Frontal cortex (tissue), 4 donors: Measurements from ENCODE around the gene NBPF4. TPM values are rescaled to one million over a fixed set of nuclear protein-coding genes. Genes with fewer than 3 reads are reported as not detected.
A peak's percentile ranks its signal among the peaks of the same experiment; 100 is the strongest.
"Not testable (repeated sequence)": the region's sequence is repeated elsewhere in the genome, so short reads cannot be mapped to it uniquely, and the experiment has no call there.

Experiments used
- DNase-seq, 2 donors: peaks; one replicate each; pipeline ENCODE4 v3.0.0; 2012; ENCODE audit warnings: low spot score in 2 of 2
- FAIRE-seq: peaks from 2 replicates; lab custom pipeline; 2012; peaks lifted over from hg19 to GRCh38; lab: Jason Lieb, UNC
- total RNA-seq: library from RNA; depleted of rRNA; stranded (reverse); fragments of >200 nt; gene quantifications from one replicate; pipeline ENCODE4 v1.2.3, GENCODE V29; 2014
- donor health status: control.
- donor health status: control.
- donor health status: control.

Gene NBPF4
- not detected for total RNA-seq

- not testable (repeated sequence) for DNase-seq, FAIRE-seq
These were observed at the start of gene NBPF4 for GRCh38 chr1:108243976-108244375. Gene NBPF4 (minus strand): TSS chr1:108244076. CDS start chr1:108243761, 315 bp downstream.

- not testable (repeated sequence) for DNase-seq, FAIRE-seq
These were observed 38.8 kb upstream of the NBPF4 start for GRCh38 chr1:108282528-108283257.

- FAIRE-seq = not testable (repeated sequence)
These were observed 28.8 kb upstream of the NBPF4 start for GRCh38 chr1:108272485-108273327.

GRCh38 chr1:108267097-108267496, 23.2 kb upstream of the NBPF4 start:
- peak; percentile 10 for FAIRE-seq
- not testable (repeated sequence) for DNase-seq

More at GRCh38 chr1:108272485-108273327, 28.8 kb upstream of the NBPF4 start:
- not testable (repeated sequence) for DNase-seq

- DNase-seq, FAIRE-seq: not testable (repeated sequence)
These were observed 18.1 kb upstream of the NBPF4 start for GRCh38 chr1:108261967-108262366.

- not testable (repeated sequence) for DNase-seq, FAIRE-seq
These were observed 17.6 kb upstream of the NBPF4 start for GRCh38 chr1:108261519-108261918.

GRCh38 chr1:108260578-108261259, 16.8 kb upstream of the NBPF4 start:
- not testable (repeated sequence) for FAIRE-seq, DNase-seq

GRCh38 chr1:108255426-108255825, 11.6 kb upstream of the NBPF4 start:
- FAIRE-seq, DNase-seq: not testable (repeated sequence)

- DNase-seq, FAIRE-seq: not testable (repeated sequence)
These were observed 4.5 kb downstream of the NBPF4 start for GRCh38 chr1:108239426-108239825.

GRCh38 chr1:108235308-108235707, 8.6 kb downstream of the NBPF4 start:
- FAIRE-seq = not testable (repeated sequence)

GRCh38 chr1:108232183-108232582, 11.7 kb downstream of the NBPF4 start:
- DNase-seq, FAIRE-seq: not testable (repeated sequence)

More at GRCh38 chr1:108235308-108235707, 8.6 kb downstream of the NBPF4 start:
- DNase-seq = not testable (repeated sequence)

- not testable (repeated sequence) for DNase-seq, FAIRE-seq
These were observed 13.9 kb downstream of the NBPF4 start for GRCh38 chr1:108229976-108230375.

- FAIRE-seq, DNase-seq: not testable (repeated sequence)
These were observed 16.1 kb downstream of the NBPF4 start for GRCh38 chr1:108227772-108228171.

GRCh38 chr1:108226855-108227254, 17.0 kb downstream of the NBPF4 start:
- FAIRE-seq, DNase-seq: not testable (repeated sequence)

- DNase-seq, FAIRE-seq: not testable (repeated sequence)
These were observed 20.6 kb downstream of the NBPF4 start for GRCh38 chr1:108223226-108223625.

- not testable (repeated sequence) for FAIRE-seq
These were observed 26.2 kb downstream of the NBPF4 start for GRCh38 chr1:108217515-108218174.

GRCh38 chr1:108217007-108217406, 26.9 kb downstream of the NBPF4 start:
- DNase-seq, FAIRE-seq: not testable (repeated sequence)

More at GRCh38 chr1:108217515-108218174, 26.2 kb downstream of the NBPF4 start:
- not testable (repeated sequence) for DNase-seq

- not testable (repeated sequence) for FAIRE-seq, DNase-seq
These were observed 27.6 kb downstream of the NBPF4 start for GRCh38 chr1:108216028-108216890.
